HepG2 (cell line): ENCODE measurements around the gene NCOA3. TPM values are rescaled to one million over a fixed set of nuclear protein-coding genes. Genes with fewer than 3 reads are reported as not detected.

ENCODE experiments used
- ARNTL ChIP-seq: sonication (generic); formaldehyde crosslinking; IDR thresholded peaks from 2 replicates; pipeline ENCODE4 v1.4.0; 2020; ENCODE audit warnings: mild to moderate bottlenecking, missing genetic modification reagents
- ATF7 ChIP-seq, 2 experiments: fragments of 450-650 bp in 1 of 2; sonication (generic) in 1 of 2; formaldehyde crosslinking in 1 of 2; IDR thresholded peaks; 2 replicates each; pipeline versions ENCODE4 v1.4.0 to v1.6.1; 2016 to 2020; ENCODE audit warnings: antibody characterized with exemption in 1 of 2, mild to moderate bottlenecking in 1 of 2, missing genetic modification reagents in 1 of 2
- ATF7-NPFF ChIP-seq: sonication (generic); formaldehyde crosslinking; IDR thresholded peaks from 2 replicates; pipeline ENCODE4 v1.8.1; 2023; ENCODE audit warnings: mild to moderate bottlenecking, low read depth, missing genetic modification reagents, moderate library complexity
- CBX1 ChIP-seq: IDR thresholded peaks from one replicate; pipeline ENCODE4 v1.6.1; 2016; ENCODE audit warnings: antibody characterized with exemption, low read depth
- CHD4 ChIP-seq: fragments of 200-600 bp; sonication (generic); IDR thresholded peaks from 2 replicates; pipeline ENCODE4 v1.7.0; 2017; ENCODE audit warnings: mild to moderate bottlenecking, low read length, borderline replicate concordance
- CSRNP2 ChIP-seq: sonication (generic); formaldehyde crosslinking; conservative IDR thresholded peaks from 2 replicates; pipeline ENCODE4 v1.8.0; 2022; ENCODE audit warnings: low read depth, missing genetic modification reagents
- ELF4 ChIP-seq: sonication (generic); formaldehyde crosslinking; IDR thresholded peaks from 2 replicates; pipeline ENCODE4 v1.5.0; 2020; ENCODE audit warnings: missing genetic modification reagents, mild to moderate bottlenecking, moderate library complexity, borderline replicate concordance
- ESRRA ChIP-seq: sonication (generic); formaldehyde crosslinking; IDR thresholded peaks from 2 replicates; pipeline ENCODE4 v1.5.1; 2020; ENCODE audit warnings: mild to moderate bottlenecking, low read depth, missing genetic modification reagents
- FOSL2 ChIP-seq: sonication (generic); formaldehyde crosslinking; IDR thresholded peaks from 2 replicates; pipeline ENCODE4 v1.4.0; 2020; ENCODE audit warnings: missing genetic modification reagents
- IKZF4 ChIP-seq: sonication (generic); formaldehyde crosslinking; IDR thresholded peaks from 2 replicates; pipeline ENCODE4 v1.5.1; 2020; ENCODE audit warnings: borderline replicate concordance, mild to moderate bottlenecking, low read depth, missing genetic modification reagents; ENCODE audit errors: not compliant biosample characterization
- NKX3-1 ChIP-seq: sonication (generic); formaldehyde crosslinking; IDR thresholded peaks from 2 replicates; pipeline ENCODE4 v1.5.0; 2020; ENCODE audit warnings: missing genetic modification reagents
- SIN3B ChIP-seq: fragments of 150-350 bp; IDR thresholded peaks from 2 replicates; pipeline ENCODE4 v1.6.1; 2014; ENCODE audit warnings: low read length
- TCF12 ChIP-seq, 2 experiments: fragments of 450-650 bp in 1 of 2; sonication (generic) in 1 of 2; formaldehyde crosslinking in 1 of 2; IDR thresholded peaks; 2 replicates each; pipeline versions ENCODE4 v1.6.1 to v1.8.0; 2017 to 2022; ENCODE audit warnings: antibody characterized with exemption in 1 of 2, mild to moderate bottlenecking in 1 of 2, missing genetic modification reagents in 1 of 2, moderate library complexity in 1 of 2
- TOE1 ChIP-seq: sonication (generic); formaldehyde crosslinking; IDR thresholded peaks from 2 replicates; pipeline ENCODE4 v1.4.0; 2020; ENCODE audit warnings: mild to moderate bottlenecking, missing genetic modification reagents
- ZBTB21 ChIP-seq: sonication (generic); formaldehyde crosslinking; IDR thresholded peaks from 2 replicates; pipeline ENCODE4 v1.4.0; 2020; ENCODE audit warnings: missing genetic modification reagents
- ZBTB3 ChIP-seq: sonication (generic); formaldehyde crosslinking; IDR thresholded peaks from 2 replicates; pipeline ENCODE4 v1.4.0; 2020; ENCODE audit warnings: low read depth, mild to moderate bottlenecking, moderate library complexity, missing genetic modification reagents, borderline replicate concordance
- ZFAT ChIP-seq: sonication (generic); formaldehyde crosslinking; conservative IDR thresholded peaks from 2 replicates; pipeline ENCODE4 v1.8.1; 2023; ENCODE audit warnings: missing genetic modification reagents, inconsistent platforms
- ZNF329 ChIP-seq: sonication (generic); formaldehyde crosslinking; IDR thresholded peaks from 2 replicates; pipeline ENCODE4 v1.9.0; 2021; ENCODE audit warnings: low read depth, mild to moderate bottlenecking, missing genetic modification reagents
- ZNF572 ChIP-seq: sonication (generic); formaldehyde crosslinking; IDR thresholded peaks from 2 replicates; pipeline ENCODE4 v1.5.1; 2020; ENCODE audit warnings: mild to moderate bottlenecking, missing genetic modification reagents
- ZNF850 ChIP-seq: sonication (generic); formaldehyde crosslinking; conservative IDR thresholded peaks from 2 replicates; pipeline ENCODE4 v1.9.0; 2021; ENCODE audit warnings: mild to moderate bottlenecking, missing genetic modification reagents
- ZSCAN21 ChIP-seq: sonication (generic); formaldehyde crosslinking; IDR thresholded peaks from 2 replicates; pipeline ENCODE4 v1.8.0; 2022; ENCODE audit warnings: mild to moderate bottlenecking, missing genetic modification reagents, moderate library complexity, borderline replicate concordance
- ZUFSP ChIP-seq: sonication (generic); formaldehyde crosslinking; IDR thresholded peaks from 2 replicates; pipeline ENCODE4 v1.9.0; 2021; ENCODE audit warnings: missing genetic modification reagents, mild to moderate bottlenecking, borderline replicate concordance
- polyA plus RNA-seq, 8 experiments: library from polyadenylated mRNA; depleted of rRNA in 3 of 8; stranded (reverse) in 7 of 8; unstranded in 1 of 8; fragments of >200 nt; fragmentation: Illumina TruSeq in 4 of 8; extraction: Trizol in 4 of 8; gene quantifications; 2 replicates each; pipeline versions ENCODE4 v1.2.1 to v1.2.3, GENCODE V29; 2011 to 2016; ENCODE audit warnings: low read depth in 4 of 8, missing spikeins in 1 of 8, mixed read lengths in 1 of 8; ENCODE audit not compliant: insufficient read depth in 1 of 8
- total RNA-seq, 5 experiments: library from RNA; depleted of rRNA; stranded (reverse); fragments of >200 nt; fragmentation: Illumina TruSeq; extraction: Trizol; gene quantifications; 2 replicates each; pipeline ENCODE4 v1.2.3, GENCODE V29; 2016; ENCODE audit warnings: low read depth in 1 of 5
- TF ChIP-seq, protein P1 (sequence below): IDR thresholded peaks from 2 replicates; pipeline ENCODE4 v1.6.1; 2016; ENCODE audit warnings: mild to moderate bottlenecking, missing biosample characterization, missing genetic modification reagents
- TF ChIP-seq, protein P2 (sequence below): sonication (generic); formaldehyde crosslinking; IDR thresholded peaks from 2 replicates; pipeline ENCODE4 v1.8.0; 2022; ENCODE audit warnings: mild to moderate bottlenecking, missing genetic modification reagents, moderate library complexity
- TF ChIP-seq, protein P3 (sequence below): sonication (generic); formaldehyde crosslinking; IDR thresholded peaks from 2 replicates; pipeline ENCODE4 v1.8.1; 2023; ENCODE audit warnings: mild to moderate bottlenecking, missing genetic modification reagents, borderline replicate concordance

The NCOA3 gene
- total and polyA plus RNA-seq, 2 of the 13 experiments (the other 11 are each of a cell fraction or from before 2014, with no cell fraction given) = 35.0 to 56.8 TPM

- TF ChIP-seq, protein P1, sequence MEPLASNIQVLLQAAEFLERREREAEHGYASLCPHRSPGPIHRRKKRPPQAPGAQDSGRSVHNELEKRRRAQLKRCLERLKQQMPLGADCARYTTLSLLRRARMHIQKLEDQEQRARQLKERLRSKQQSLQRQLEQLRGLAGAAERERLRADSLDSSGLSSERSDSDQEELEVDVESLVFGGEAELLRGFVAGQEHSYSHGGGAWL (CRISPR knock-in tag) = peak; percentile 26; the same call in 1 of the 2 replicates
- TF ChIP-seq ATF7-NPFF (CRISPR knock-in tag) = no peak
- TF ChIP-seq SIN3B = no peak
- TF ChIP-seq, protein P2, sequence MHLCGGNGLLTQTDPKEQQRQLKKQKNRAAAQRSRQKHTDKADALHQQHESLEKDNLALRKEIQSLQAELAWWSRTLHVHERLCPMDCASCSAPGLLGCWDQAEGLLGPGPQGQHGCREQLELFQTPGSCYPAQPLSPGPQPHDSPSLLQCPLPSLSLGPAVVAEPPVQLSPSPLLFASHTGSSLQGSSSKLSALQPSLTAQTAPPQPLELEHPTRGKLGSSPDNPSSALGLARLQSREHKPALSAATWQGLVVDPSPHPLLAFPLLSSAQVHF (CRISPR knock-in tag) = no peak
- TF ChIP-seq ARNTL (CRISPR knock-in tag) = no peak
- TF ChIP-seq ATF7 (IDR thresholded peaks at IDR 0.05) = no peak
- no peak for TF ChIP-seq ATF7 (CRISPR knock-in tag; IDR thresholded peaks at IDR 0.05)
- no peak for TF ChIP-seq CBX1
- no peak for TF ChIP-seq ZNF329 (CRISPR knock-in tag)
- no peak for TF ChIP-seq ZBTB3
- TF ChIP-seq FOSL2 = peak; percentile 75
- no peak for TF ChIP-seq CSRNP2 (CRISPR knock-in tag)
- no peak for TF ChIP-seq NKX3-1 (CRISPR knock-in tag)
- no peak for TF ChIP-seq TOE1 (CRISPR knock-in tag)
- no peak for TF ChIP-seq ZSCAN21 (CRISPR knock-in tag)
- TF ChIP-seq ZBTB21 = no peak
- TF ChIP-seq ZNF850 (CRISPR knock-in tag) = no peak
- 0 out of 2 replicates have a peak, but pooled peaks have one; percentile 50 for TF ChIP-seq ELF4
- TF ChIP-seq TCF12 (IDR thresholded peaks at IDR 0.05) = no peak
- TF ChIP-seq TCF12 (CRISPR knock-in tag; IDR thresholded peaks at IDR 0.05) = no peak
- TF ChIP-seq ZFAT (CRISPR knock-in tag) = no peak
- no peak for TF ChIP-seq ZNF572
- no peak for TF ChIP-seq ZUFSP (CRISPR knock-in tag)
- TF ChIP-seq, protein P3, sequence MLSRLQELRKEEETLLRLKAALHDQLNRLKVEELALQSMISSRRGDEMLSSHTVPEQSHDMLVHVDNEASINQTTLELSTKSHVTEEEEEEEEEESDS (CRISPR knock-in tag) = no peak
- TF ChIP-seq CHD4 = no peak
- no peak for TF ChIP-seq ESRRA (CRISPR knock-in tag)
- no peak for TF ChIP-seq IKZF4 (CRISPR knock-in tag)
Measured at GRCh38 chr20:47456952-47457724, 44.5 kb upstream of the NCOA3 start (continued).
